Transverse colon (tissue), 4 donors: ENCODE results near the gene TACC2. TPM values are rescaled to one million over a fixed set of nuclear protein-coding genes. Genes with fewer than 3 reads are reported as not detected.

Source experiments
- DNase-seq: peaks from one replicate; pipeline ENCODE4 v3.0.0-alpha.2; 2019
- H3K27ac ChIP-seq, 4 donors: fragments of 200-600 bp; sonication (generic); 2 replicates each; pipeline ENCODE4 v1.5.1; 2016 to 2018; ENCODE audit warnings: inconsistent platforms in 4 of 4
- H3K27me3 ChIP-seq: fragments of 200-600 bp; sonication (generic); 2 replicates; pipeline ENCODE4 v1.5.1; 2017; ENCODE audit warnings: inconsistent platforms
- H3K36me3 ChIP-seq, 4 donors: fragments of 200-600 bp; sonication (generic); 2 replicates each; pipeline ENCODE4 v1.5.1; 2017 to 2019; ENCODE audit warnings: inconsistent platforms in 4 of 4
- H3K4me1 ChIP-seq, 4 donors: fragments of 200-600 bp; sonication (generic); 2 replicates each; pipeline ENCODE4 v1.5.1; 2017 to 2020; ENCODE audit warnings: inconsistent platforms in 4 of 4
- H3K4me3 ChIP-seq, 4 donors: fragments of 200-600 bp; sonication (generic); 1 replicate in 1 of 4; 2 replicates in 3 of 4; pipeline versions ENCODE4 v1.5.1 to v1.6.1; 2017 to 2019; ENCODE audit warnings: inconsistent platforms in 4 of 4
- H3K9me3 ChIP-seq, 2 donors: fragments of 200-600 bp; sonication (generic); 2 replicates each; pipeline ENCODE4 v1.5.1; 2017 to 2019; ENCODE audit warnings: inconsistent platforms in 2 of 2
- CTCF ChIP-seq, 5 experiments: fragments of 200-600 bp in 3 of 5; fragments of 450-650 bp in 2 of 5; sonication (generic) in 3 of 5; IDR thresholded peaks; 1 replicate in 2 of 5; 2 replicates in 3 of 5; pipeline ENCODE4 v1.5.1; 2016 to 2017; ENCODE audit warnings: antibody characterized with exemption in 5 of 5, inconsistent platforms in 3 of 5, mild to moderate bottlenecking in 2 of 5, moderate library complexity in 1 of 5
- EP300 ChIP-seq: sonication (generic); formaldehyde crosslinking; IDR thresholded peaks from one replicate; pipeline ENCODE4 v1.6.1; 2017; ENCODE audit warnings: antibody characterized with exemption, low read depth
- POLR2A ChIP-seq: fragments of 450-650 bp; IDR thresholded peaks from one replicate; pipeline ENCODE4 v1.6.1; 2016; ENCODE audit warnings: antibody characterized with exemption, mild to moderate bottlenecking, moderate library complexity
- POLR2AphosphoS5 ChIP-seq, 3 donors: sonication (generic); formaldehyde crosslinking; IDR thresholded peaks; one replicate each; pipeline ENCODE4 v1.6.1; 2016; ENCODE audit warnings: antibody characterized with exemption in 3 of 3
- WGBS, 2 donors: methylation state at CpG; one replicate each; pipeline ENCODE4 v1.1.5; 2018; ENCODE audit warnings: low coverage in 1 of 2; 5-methylcytosine and 5-hydroxymethylcytosine counted together
- in situ Hi-C, 4 donors: fragments of 200-750 bp; cut with MboI; loops; one replicate each; pipeline versions ENCODE4 v1.15.0 to v1.15.1; 2017; ENCODE audit warnings: low sequenced_read_pairs in 3 of 4, low pct_ligation_motif_present in 1 of 4, low pct_unique_long_range_greater_than_20kb in 1 of 4
- intact Hi-C: fragments of 100-400 bp; cut with DNase I; formaldehyde crosslinking; loops from one replicate; pipeline ENCODE4 v1.15.1; 2023; ENCODE audit warnings: low total_unique reads
- total RNA-seq, 4 donors: library from RNA; depleted of rRNA; stranded (reverse); fragments of >200 nt; gene quantifications; one replicate each; pipeline ENCODE4 v1.1.0, GENCODE V29; 2016

The TACC2 gene
- total RNA-seq, 4 donors from 2014 or later = 65.9 to 178 (median 101) TPM

GRCh38 chr10:122084286-122085041 is 95.5 kb downstream of the TACC2 start:
- DNase-seq = no peak
- Histone ChIP-seq H3K27ac (no peak overlapping the region), H3K4me3 (no peak overlapping the region), H3K36me3 (peaks cover 0 to under 1% (median 0%) of the 10 kb centered on the region in 4 donors), H3K27me3 (no peaks in the 10 kb centered on the region), H3K9me3 (no peaks in the 10 kb centered on the region), H3K4me1 (no peaks in the 10 kb centered on the region)
- TF ChIP-seq EP300 (no peak), POLR2A (no peak), POLR2AphosphoS5 (IDR thresholded peaks at IDR 0.05) (no peak), CTCF (IDR thresholded peaks at IDR 0.05) (no peak)
- WGBS, 2 donors = 64 to 78% methylated on average over 3 to 15 of the region's 15 CpGs
- in situ Hi-C loops (no loop called here), intact Hi-C loops (no loop called here)

- no peak for DNase-seq
- Histone ChIP-seq H3K4me3 (no peak overlapping the region), H3K9me3 (no peaks in the 10 kb centered on the region), H3K27ac (no peak overlapping the region), H3K4me1 (no peaks in the 10 kb centered on the region), H3K36me3 (peaks cover 0 to 6% (median 0%) of the 10 kb centered on the region in 4 donors), H3K27me3 (no peaks in the 10 kb centered on the region)
- no peak for TF ChIP-seq POLR2A
- no peak for TF ChIP-seq EP300
- no peak for TF ChIP-seq POLR2AphosphoS5 (IDR thresholded peaks at IDR 0.05)
- TF ChIP-seq CTCF (IDR thresholded peaks at IDR 0.05) = no peak
- in situ Hi-C loops (no loop called here), intact Hi-C loops (no loop called here)
- 72% methylated on average over 8 of the region's 8 CpGs; no CpG with 5 or more reads in 1 of the 2 donors for WGBS, 2 donors
Observed at GRCh38 chr10:122085423-122085911, 96.5 kb downstream of the TACC2 start.

GRCh38 chr10:122086416-122087240 is 97.7 kb downstream of the TACC2 start:
- in situ Hi-C loops (no loop called here), intact Hi-C loops (no loop called here)
- Histone ChIP-seq H3K27me3 (no peaks in the 10 kb centered on the region), H3K4me3 (no peak overlapping the region), H3K9me3 (no peaks in the 10 kb centered on the region), H3K27ac (no peak overlapping the region), H3K36me3 (peaks cover 0 to 6% (median 0%) of the 10 kb centered on the region in 4 donors), H3K4me1 (no peaks in the 10 kb centered on the region)
- TF ChIP-seq CTCF (IDR thresholded peaks at IDR 0.05) = no peak
- no peak for TF ChIP-seq POLR2A
- TF ChIP-seq POLR2AphosphoS5 (IDR thresholded peaks at IDR 0.05) = no peak
- no peak for TF ChIP-seq EP300
- DNase-seq = no peak
- 94% methylated on average over 9 of the region's 9 CpGs; no CpG with 5 or more reads in 1 of the 2 donors for WGBS, 2 donors

GRCh38 chr10:122087436-122087835 is 98.5 kb downstream of the TACC2 start:
- in situ Hi-C loops (no loop called here), intact Hi-C loops (no loop called here)
- DNase-seq = no peak
- H3K27ac ChIP-seq = no peak overlapping the region
- no peak overlapping the region for H3K4me3 ChIP-seq
- WGBS, 2 donors = 94% methylated on average over 7 of the region's 9 CpGs; no CpG with 5 or more reads in 1 of the 2 donors
- H3K27me3 ChIP-seq = no peaks in the 10 kb centered on the region
- H3K36me3 ChIP-seq = peaks cover 0 to 6% (median 0%) of the 10 kb centered on the region in 4 donors
- H3K4me1 ChIP-seq = no peaks in the 10 kb centered on the region
- no peak for TF ChIP-seq EP300
- TF ChIP-seq CTCF (IDR thresholded peaks at IDR 0.05) = no peak
- no peak for TF ChIP-seq POLR2A
- no peak for TF ChIP-seq POLR2AphosphoS5 (IDR thresholded peaks at IDR 0.05)
- H3K9me3 ChIP-seq = no peaks in the 10 kb centered on the region
